ENCODE measurements around the gene PRDX3.

- no peak for TF ChIP-seq EZH2 (optimal IDR thresholded peaks at IDR 0.05; ENCODE audit: low read depth, low read length)
- TF ChIP-seq, protein P1, sequence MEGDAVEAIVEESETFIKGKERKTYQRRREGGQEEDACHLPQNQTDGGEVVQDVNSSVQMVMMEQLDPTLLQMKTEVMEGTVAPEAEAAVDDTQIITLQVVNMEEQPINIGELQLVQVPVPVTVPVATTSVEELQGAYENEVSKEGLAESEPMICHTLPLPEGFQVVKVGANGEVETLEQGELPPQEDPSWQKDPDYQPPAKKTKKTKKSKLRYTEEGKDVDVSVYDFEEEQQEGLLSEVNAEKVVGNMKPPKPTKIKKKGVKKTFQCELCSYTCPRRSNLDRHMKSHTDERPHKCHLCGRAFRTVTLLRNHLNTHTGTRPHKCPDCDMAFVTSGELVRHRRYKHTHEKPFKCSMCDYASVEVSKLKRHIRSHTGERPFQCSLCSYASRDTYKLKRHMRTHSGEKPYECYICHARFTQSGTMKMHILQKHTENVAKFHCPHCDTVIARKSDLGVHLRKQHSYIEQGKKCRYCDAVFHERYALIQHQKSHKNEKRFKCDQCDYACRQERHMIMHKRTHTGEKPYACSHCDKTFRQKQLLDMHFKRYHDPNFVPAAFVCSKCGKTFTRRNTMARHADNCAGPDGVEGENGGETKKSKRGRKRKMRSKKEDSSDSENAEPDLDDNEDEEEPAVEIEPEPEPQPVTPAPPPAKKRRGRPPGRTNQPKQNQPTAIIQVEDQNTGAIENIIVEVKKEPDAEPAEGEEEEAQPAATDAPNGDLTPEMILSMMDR (IDR thresholded peaks at IDR 0.05; ENCODE audit: low read length): no peak
- no peak for TF ChIP-seq EZH2phosphoT487 (IDR thresholded peaks at IDR 0.05; ENCODE audit: low read length)
Observed at GRCh38 chr10:119190954-119191785, 12.6 kb upstream of the PRDX3 start.

Data from MM.1S (cell line).